Esophagus muscularis mucosa (tissue), 3 donors: Measurements from ENCODE around the gene STRIP2.

ENCODE experiments used
- POLR2A ChIP-seq: fragments of 450-650 bp; IDR thresholded peaks from one replicate; pipeline ENCODE4 v1.6.1; 2017; ENCODE audit warnings: antibody characterized with exemption, moderate library complexity, mild to moderate bottlenecking, low read depth
- TF ChIP-seq, protein P1 (sequence below), 3 experiments: fragments of 200-600 bp in 2 of 3; fragments of 450-650 bp in 1 of 3; sonication (generic) in 2 of 3; IDR thresholded peaks; one replicate each; pipeline ENCODE4 v1.5.1; 2017 to 2019; ENCODE audit warnings: antibody characterized with exemption in 3 of 3, mild to moderate bottlenecking in 2 of 3, moderate library complexity in 1 of 3

DNA sequence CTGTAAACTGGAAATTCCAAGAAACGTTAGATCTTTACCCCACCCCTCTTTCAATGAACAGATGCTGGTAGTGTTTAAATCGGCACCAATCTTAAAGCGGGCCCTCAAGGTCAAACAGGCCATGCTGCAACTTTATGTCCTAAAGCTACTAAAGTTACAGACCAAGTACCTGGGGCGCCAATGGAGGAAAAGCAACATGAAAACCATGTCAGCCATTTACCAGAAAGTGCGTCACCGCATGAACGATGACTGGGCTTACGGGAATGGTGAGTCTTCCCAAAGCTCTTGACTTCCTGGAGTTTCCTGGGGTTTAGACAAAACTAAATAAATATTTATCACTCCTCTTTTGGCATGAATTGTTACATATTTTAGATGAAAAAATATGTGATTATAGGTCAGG, 48.5 kb downstream of the STRIP2 start:
- TF ChIP-seq, protein P1, sequence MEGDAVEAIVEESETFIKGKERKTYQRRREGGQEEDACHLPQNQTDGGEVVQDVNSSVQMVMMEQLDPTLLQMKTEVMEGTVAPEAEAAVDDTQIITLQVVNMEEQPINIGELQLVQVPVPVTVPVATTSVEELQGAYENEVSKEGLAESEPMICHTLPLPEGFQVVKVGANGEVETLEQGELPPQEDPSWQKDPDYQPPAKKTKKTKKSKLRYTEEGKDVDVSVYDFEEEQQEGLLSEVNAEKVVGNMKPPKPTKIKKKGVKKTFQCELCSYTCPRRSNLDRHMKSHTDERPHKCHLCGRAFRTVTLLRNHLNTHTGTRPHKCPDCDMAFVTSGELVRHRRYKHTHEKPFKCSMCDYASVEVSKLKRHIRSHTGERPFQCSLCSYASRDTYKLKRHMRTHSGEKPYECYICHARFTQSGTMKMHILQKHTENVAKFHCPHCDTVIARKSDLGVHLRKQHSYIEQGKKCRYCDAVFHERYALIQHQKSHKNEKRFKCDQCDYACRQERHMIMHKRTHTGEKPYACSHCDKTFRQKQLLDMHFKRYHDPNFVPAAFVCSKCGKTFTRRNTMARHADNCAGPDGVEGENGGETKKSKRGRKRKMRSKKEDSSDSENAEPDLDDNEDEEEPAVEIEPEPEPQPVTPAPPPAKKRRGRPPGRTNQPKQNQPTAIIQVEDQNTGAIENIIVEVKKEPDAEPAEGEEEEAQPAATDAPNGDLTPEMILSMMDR (IDR thresholded peaks at IDR 0.05) = no peak
- no peak for TF ChIP-seq POLR2A
